IPS-20b (cell line): ENCODE data around the gene GLI3.

Experiments used
- H3K27ac ChIP-seq: one replicate; pipeline ENCODE4 v1.5.1; 2013; ENCODE audit warnings: low read length
- H3K27me3 ChIP-seq: 2 replicates; pipeline ENCODE4 v1.6.1; 2013; ENCODE audit warnings: mild to moderate bottlenecking, low read length, inconsistent platforms; ENCODE audit not compliant: insufficient read depth
- H3K36me3 ChIP-seq: 2 replicates; pipeline ENCODE4 v1.6.1; 2013; ENCODE audit warnings: low read depth, mild to moderate bottlenecking, inconsistent platforms, low read length, moderate library complexity; ENCODE audit not compliant: insufficient read depth
- H3K4me1 ChIP-seq: 2 replicates; pipeline ENCODE4 v1.6.1; 2013; ENCODE audit warnings: mild to moderate bottlenecking, control low read depth, inconsistent platforms, low read length, moderate library complexity; ENCODE audit not compliant: insufficient read depth
- H3K4me3 ChIP-seq: 2 replicates; pipeline ENCODE4 v1.5.1; 2013; ENCODE audit warnings: mild to moderate bottlenecking, low read length, inconsistent platforms
- H3K9ac ChIP-seq: 2 replicates; pipeline ENCODE4 v1.6.1; 2013; ENCODE audit warnings: low read depth, mild to moderate bottlenecking, inconsistent platforms, low read length, moderate library complexity
- H3K9me3 ChIP-seq: 2 replicates; pipeline ENCODE4 v1.6.1; 2013; ENCODE audit warnings: mild to moderate bottlenecking, low read depth, low read length, inconsistent platforms; ENCODE audit not compliant: insufficient read depth

Gene GLI3

DNA sequence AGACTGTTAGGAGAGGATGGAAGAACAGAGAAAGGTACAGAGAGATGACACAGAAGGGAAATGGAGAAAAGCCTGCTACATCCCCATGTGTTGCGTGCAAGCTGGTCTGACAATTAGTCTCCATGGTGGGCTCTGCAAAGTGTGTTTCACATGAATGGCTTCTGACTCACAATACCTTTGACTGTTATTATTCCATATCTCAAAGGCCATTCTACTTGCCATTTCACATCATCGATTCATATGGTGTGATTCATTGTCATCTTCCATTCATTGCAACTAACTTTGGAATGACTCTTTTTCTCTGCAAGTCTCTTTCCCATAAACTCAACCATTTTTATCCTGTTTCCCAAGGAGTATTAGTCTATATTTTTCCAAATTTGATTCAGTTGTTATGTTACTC, 325.2 kb downstream of the GLI3 start:
- Histone ChIP-seq H3K27me3 (no peaks in the 10 kb centered on the region), H3K36me3 (no peaks in the 10 kb centered on the region), H3K9me3 (no peaks in the 10 kb centered on the region), H3K4me1 (no peaks in the 10 kb centered on the region), H3K4me3 (no peak overlapping the region), H3K9ac (no peak overlapping the region), H3K27ac (no peak overlapping the region)
